ENCODE data around the gene USP40. TPM values are rescaled to one million over a fixed set of nuclear protein-coding genes. Genes with fewer than 3 reads are reported as not detected.

Gene USP40
- total and polyA plus RNA-seq, 3 donors from 2014 or later = 42.0 to 87.3 (median 70.2) TPM

DNA sequence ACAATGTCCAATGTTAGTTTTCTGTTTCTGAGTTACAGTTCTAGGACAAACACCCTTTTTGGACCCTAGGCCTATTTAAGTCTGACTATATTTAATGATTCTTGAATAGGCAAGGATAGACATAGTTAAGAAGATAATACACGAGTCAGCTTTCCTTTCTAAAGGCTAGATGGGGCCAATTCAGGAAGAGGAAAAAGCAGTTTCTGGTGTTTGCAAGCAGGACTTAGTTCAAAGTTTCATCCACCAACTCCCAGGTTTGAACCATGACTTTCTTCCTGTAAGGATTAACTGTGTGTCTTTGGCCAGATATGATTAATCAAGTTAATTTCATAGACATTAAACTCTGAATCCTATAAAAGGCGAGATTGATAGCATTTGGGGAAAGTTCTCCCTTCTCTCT, 66.7 kb downstream of the USP40 start:
- Histone ChIP-seq H3K4me3 (no peak overlapping the region), H3K4me1 (no peaks in the 10 kb centered on the region), H3K9me3 (no peaks in the 10 kb centered on the region), H3K27ac (no peak overlapping the region), H3K27me3 (no peaks in the 10 kb centered on the region), H3K36me3 (ENCODE audit: low read depth, missing control alignments) (no peaks in the 10 kb centered on the region)
- WGBS, 2 donors = 85 to 91% methylated on average over 2 of the region's 2 CpGs
- no peak for TF ChIP-seq POLR2A (IDR thresholded peaks at IDR 0.05)
- TF ChIP-seq, protein P1, sequence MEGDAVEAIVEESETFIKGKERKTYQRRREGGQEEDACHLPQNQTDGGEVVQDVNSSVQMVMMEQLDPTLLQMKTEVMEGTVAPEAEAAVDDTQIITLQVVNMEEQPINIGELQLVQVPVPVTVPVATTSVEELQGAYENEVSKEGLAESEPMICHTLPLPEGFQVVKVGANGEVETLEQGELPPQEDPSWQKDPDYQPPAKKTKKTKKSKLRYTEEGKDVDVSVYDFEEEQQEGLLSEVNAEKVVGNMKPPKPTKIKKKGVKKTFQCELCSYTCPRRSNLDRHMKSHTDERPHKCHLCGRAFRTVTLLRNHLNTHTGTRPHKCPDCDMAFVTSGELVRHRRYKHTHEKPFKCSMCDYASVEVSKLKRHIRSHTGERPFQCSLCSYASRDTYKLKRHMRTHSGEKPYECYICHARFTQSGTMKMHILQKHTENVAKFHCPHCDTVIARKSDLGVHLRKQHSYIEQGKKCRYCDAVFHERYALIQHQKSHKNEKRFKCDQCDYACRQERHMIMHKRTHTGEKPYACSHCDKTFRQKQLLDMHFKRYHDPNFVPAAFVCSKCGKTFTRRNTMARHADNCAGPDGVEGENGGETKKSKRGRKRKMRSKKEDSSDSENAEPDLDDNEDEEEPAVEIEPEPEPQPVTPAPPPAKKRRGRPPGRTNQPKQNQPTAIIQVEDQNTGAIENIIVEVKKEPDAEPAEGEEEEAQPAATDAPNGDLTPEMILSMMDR (IDR thresholded peaks at IDR 0.05) = no peak
- no peak for DNase-seq
- intact Hi-C loops (cut with DNase I; ENCODE audit: low total_unique reads) = no loop called here

DNA sequence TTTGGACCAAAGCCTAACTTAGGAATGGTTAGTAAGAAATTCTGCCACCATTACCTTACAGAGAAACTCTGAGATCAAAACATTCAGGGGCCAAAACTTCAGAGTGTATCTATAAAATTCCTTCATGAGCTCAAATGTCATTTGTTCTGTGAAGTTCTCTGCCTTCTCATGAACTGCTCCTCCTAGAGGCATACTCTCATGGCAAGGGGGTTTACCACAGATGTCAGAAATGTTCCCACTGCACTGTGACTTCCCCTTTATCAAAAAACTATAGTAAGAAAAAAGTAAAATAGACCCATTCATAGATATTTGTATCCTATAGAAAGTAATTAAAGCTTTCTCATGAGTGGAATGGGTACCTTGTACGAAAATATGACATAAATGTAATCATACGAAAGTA, 68.5 kb downstream of the USP40 start:
- H3K27me3 ChIP-seq = no peaks in the 10 kb centered on the region
- intact Hi-C loops (cut with DNase I; ENCODE audit: low total_unique reads) = no loop called here
- TF ChIP-seq POLR2A (IDR thresholded peaks at IDR 0.05) = no peak
- TF ChIP-seq, protein P1 (IDR thresholded peaks at IDR 0.05) = no peak
- no peaks in the 10 kb centered on the region for H3K9me3 ChIP-seq
- DNase-seq = no peak
- no peaks in the 10 kb centered on the region for H3K36me3 ChIP-seq (ENCODE audit: low read depth, missing control alignments)
- no peaks in the 10 kb centered on the region for H3K4me1 ChIP-seq
- no peak overlapping the region for H3K27ac ChIP-seq
- WGBS, 2 donors = 94 to 98% methylated on average over 2 of the region's 2 CpGs
- H3K4me3 ChIP-seq = no peak overlapping the region

DNA sequence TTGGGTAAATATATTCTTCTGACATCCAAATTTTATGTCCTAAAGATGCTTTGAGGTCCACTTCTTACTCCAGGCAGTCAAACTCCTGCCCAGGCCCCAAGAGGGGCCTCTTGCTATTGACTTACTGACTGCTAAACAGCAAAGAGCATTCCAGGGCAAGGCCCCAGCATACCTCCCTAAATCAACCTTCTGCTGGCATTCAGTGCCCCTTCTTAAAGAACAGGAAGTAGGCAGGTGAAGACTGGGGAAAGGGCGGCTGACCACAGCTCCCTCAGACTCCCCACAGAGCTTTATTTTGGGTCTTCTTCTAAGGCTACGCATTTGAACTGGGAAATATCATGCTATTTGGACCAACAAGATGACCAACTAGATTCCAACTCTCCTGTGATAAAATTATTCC, 68.9 kb downstream of the USP40 start:
- no peaks in the 10 kb centered on the region for H3K36me3 ChIP-seq (ENCODE audit: low read depth, missing control alignments)
- no peaks in the 10 kb centered on the region for H3K9me3 ChIP-seq
- no peak for TF ChIP-seq POLR2A (IDR thresholded peaks at IDR 0.05)
- TF ChIP-seq, protein P1 (IDR thresholded peaks at IDR 0.05) = no peak
- intact Hi-C loops (cut with DNase I; ENCODE audit: low total_unique reads) = no loop called here
- no peak overlapping the region for H3K27ac ChIP-seq
- H3K4me1 ChIP-seq = no peaks in the 10 kb centered on the region
- DNase-seq = no peak
- H3K4me3 ChIP-seq = no peak overlapping the region
- H3K27me3 ChIP-seq = no peaks in the 10 kb centered on the region
- WGBS, 2 donors = 82 to 92% methylated on average over 2 of the region's 2 CpGs

DNA sequence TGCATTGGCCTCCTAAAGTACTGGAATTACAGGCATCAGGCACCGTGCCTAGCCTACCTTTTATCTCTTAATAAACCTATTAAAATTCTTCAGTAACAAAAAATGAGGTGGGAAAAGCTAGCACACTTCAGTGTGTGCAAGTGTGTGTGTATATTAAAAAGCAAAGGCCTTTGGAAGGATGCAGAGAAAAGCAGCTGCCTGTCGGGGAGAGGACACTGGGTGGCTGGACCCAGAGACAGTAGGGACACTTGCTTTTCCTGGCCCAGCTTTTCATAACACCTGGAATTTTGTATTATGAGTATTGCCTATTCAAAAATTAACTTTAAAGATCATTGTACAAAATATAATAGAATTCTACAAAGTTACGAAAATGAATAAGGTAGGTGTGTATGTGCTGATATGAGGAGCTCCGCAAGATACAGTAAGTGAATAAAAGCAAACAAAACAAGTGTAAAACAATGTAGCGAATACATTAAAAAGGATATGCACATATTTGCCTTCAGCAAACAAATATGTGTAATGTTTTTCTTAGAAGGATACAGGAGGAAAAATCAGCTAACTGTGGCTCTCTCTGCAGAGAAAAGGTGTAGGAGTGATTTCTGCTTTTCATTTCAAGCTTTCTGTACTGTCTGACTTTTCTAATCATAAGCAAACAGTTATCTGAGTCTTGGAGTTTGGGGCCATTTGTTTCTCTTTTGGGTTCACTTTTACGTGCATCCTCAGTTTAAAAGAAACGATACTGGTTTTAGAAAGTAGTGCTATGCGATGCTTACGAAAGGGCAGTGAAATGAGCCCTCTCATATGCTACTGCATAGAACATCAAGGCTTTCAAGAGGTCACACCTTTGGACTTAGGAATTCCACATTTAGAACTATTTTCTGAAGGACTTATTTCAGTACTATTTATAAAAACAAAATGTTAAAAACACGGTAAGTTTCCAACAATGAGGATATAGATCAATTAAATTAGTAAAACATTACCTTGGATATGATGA, 70.8 kb downstream of the USP40 start:
- intact Hi-C loops (cut with DNase I; ENCODE audit: low total_unique reads) = no loop called here
- no peak for DNase-seq
- Histone ChIP-seq H3K27me3 (no peaks in the 10 kb centered on the region), H3K4me1 (no peaks in the 10 kb centered on the region), H3K9me3 (no peaks in the 10 kb centered on the region), H3K36me3 (ENCODE audit: low read depth, missing control alignments) (no peaks in the 10 kb centered on the region), H3K4me3 (no peak overlapping the region), H3K27ac (no peak overlapping the region)
- WGBS, 2 donors = 73 to 84% methylated on average over 10 of the region's 10 CpGs
- TF ChIP-seq POLR2A (IDR thresholded peaks at IDR 0.05) = no peak
- TF ChIP-seq, protein P1 (IDR thresholded peaks at IDR 0.05) = no peak

Data from testis (tissue), 3 donors.